Spinal cord (tissue), 10 donors: ENCODE data around the gene GOLGA7B. TPM values are rescaled to one million over a fixed set of nuclear protein-coding genes. Genes with fewer than 3 reads are reported as not detected.

Experiments used
- DNase-seq, 6 donors: peaks; one replicate each; pipeline versions ENCODE4 v3.0.0 to v3.0.0-alpha.2; 2013 to 2015; ENCODE audit warnings: low spot score in 6 of 6, low read depth in 4 of 6
- H3K27ac ChIP-seq: one replicate; pipeline ENCODE4 v1.5.1; 2013; ENCODE audit warnings: low read depth, low read length, control low read depth
- H3K27me3 ChIP-seq: one replicate; pipeline ENCODE4 v1.6.1; 2013; ENCODE audit warnings: low read length; ENCODE audit not compliant: control insufficient read depth, insufficient read depth
- H3K36me3 ChIP-seq: one replicate; pipeline ENCODE4 v1.6.1; 2013; ENCODE audit warnings: low read length; ENCODE audit not compliant: control insufficient read depth, insufficient read depth
- H3K4me1 ChIP-seq: one replicate; pipeline ENCODE4 v1.6.1; 2013; ENCODE audit warnings: low read length; ENCODE audit not compliant: control insufficient read depth, insufficient read depth
- H3K4me3 ChIP-seq: one replicate; pipeline ENCODE4 v1.5.1; 2013; ENCODE audit warnings: low read depth, low read length, control low read depth
- H3K9me3 ChIP-seq: one replicate; pipeline ENCODE4 v1.6.1; 2013; ENCODE audit warnings: low read length; ENCODE audit not compliant: control insufficient read depth, insufficient read depth
- whole genome bisulfite sequencing: methylation state at CpG from one replicate; pipeline ENCODE4 v1.1.5; 2013; ENCODE audit warnings: missing lambda C conversion rate; ENCODE audit not compliant: insufficient coverage; 5-methylcytosine and 5-hydroxymethylcytosine counted together
- polyA plus RNA-seq, 2 donors: library from polyadenylated mRNA; unstranded; fragments of 120-200 nt; gene quantifications; one replicate each; pipeline ENCODE4 v1.2.1, GENCODE V29; 2013; ENCODE audit not compliant: insufficient read length in 2 of 2
- total RNA-seq, 2 donors: library from RNA; depleted of rRNA in 1 of 2; stranded (reverse); fragments of 120-200 nt in 1 of 2; fragments of >200 nt in 1 of 2; gene quantifications; one replicate each; pipeline versions ENCODE4 v1.2.3 to v1.2.4, GENCODE V29; 2013 to 2014
- donor health status: healthy.

Gene GOLGA7B
- total and polyA plus RNA-seq, 4 donors = 5.8 to 42.7 (median 25.4) TPM

GRCh38 chr10:97814996-97815395 lies 34.6 kb upstream of the GOLGA7B start:
- WGBS = 90% methylated on average over 4 of the region's 5 CpGs
- no peaks in the 10 kb centered on the region for H3K9me3 ChIP-seq
- no peaks in the 10 kb centered on the region for H3K4me1 ChIP-seq
- DNase-seq = no peak
- H3K27ac ChIP-seq = no peak overlapping the region
- no peaks in the 10 kb centered on the region for H3K36me3 ChIP-seq
- H3K4me3 ChIP-seq = no peak overlapping the region
- H3K27me3 ChIP-seq = no peaks in the 10 kb centered on the region

DNA sequence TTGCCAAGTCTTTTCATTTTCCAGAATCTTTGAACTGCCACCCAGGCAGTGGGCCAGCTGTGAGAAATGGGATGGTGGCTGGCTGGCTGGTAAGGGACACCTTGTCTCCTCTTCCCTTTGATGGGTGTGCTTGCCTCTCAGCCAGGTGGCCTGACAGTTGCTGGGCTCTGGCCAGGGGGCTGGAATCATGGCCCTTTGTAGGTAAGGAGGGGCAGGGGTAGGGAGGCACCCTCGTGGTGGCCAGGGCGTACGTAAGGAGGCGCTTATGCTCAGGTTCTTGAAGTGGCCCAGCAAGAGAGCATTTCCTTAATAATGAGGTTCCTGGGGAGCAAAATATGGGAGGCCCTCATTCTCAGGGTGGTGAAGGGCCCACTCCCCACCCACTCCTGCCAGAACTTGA lies 33.0 kb upstream of the GOLGA7B start:
- Histone ChIP-seq H3K4me1 (peaks cover 4% of the 10 kb centered on the region), H3K27ac (no peak overlapping the region), H3K4me3 (no peak overlapping the region), H3K9me3 (no peaks in the 10 kb centered on the region), H3K27me3 (no peaks in the 10 kb centered on the region), H3K36me3 (no peaks in the 10 kb centered on the region)
- DNase-seq = no peak
- WGBS = 72% methylated on average over 4 of the region's 4 CpGs

GRCh38 chr10:97818572-97818971 lies 31.1 kb upstream of the GOLGA7B start:
- Histone ChIP-seq H3K27me3 (no peaks in the 10 kb centered on the region), H3K4me1 (peaks cover 13% of the 10 kb centered on the region), H3K36me3 (no peaks in the 10 kb centered on the region), H3K27ac (no peak overlapping the region), H3K9me3 (no peaks in the 10 kb centered on the region), H3K4me3 (no peak overlapping the region)
- no peak for DNase-seq

GRCh38 chr10:97820096-97820704 lies 29.4 kb upstream of the GOLGA7B start:
- Histone ChIP-seq H3K4me3 (no peak overlapping the region), H3K27ac (no peak overlapping the region), H3K4me1 (peaks cover 17% of the 10 kb centered on the region), H3K36me3 (no peaks in the 10 kb centered on the region), H3K9me3 (no peaks in the 10 kb centered on the region), H3K27me3 (no peaks in the 10 kb centered on the region)
- DNase-seq = no peak
- 88% methylated on average over 5 of the region's 8 CpGs for WGBS

DNA sequence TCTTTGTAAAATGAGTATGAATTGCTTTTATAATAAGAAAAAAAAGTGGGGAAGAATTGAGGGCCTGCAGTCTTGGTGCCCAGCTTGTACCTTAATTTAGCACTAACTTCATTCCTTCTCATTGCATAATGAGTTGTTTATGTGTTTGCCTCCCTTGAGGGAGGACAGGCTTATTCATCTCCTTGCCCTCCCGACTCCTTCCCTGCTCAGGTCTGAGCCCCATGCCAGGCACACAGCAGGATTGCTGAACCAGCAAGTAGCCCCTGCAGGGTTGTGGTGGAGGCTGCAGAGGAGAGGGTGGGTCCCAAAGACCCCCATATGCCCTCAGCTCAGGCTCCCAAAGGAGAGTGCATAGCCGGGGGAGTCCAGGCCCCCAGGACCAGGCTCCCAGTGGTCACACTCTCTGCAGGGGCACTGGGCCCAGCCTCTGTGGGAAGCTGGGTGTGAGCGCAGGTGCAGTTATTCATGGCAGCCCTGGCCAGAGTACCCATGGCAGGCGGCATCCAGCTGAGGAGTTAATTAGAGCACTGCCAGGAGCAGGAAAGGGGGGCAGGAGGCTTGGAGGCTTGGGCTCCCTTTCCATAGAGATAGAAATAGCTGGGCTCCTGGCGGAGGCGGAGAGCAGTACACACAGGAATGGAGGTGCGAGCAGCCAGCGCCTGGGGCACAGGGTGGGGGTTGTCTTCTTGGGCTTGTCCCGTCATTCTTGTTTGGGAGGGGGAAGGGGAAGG lies 28.2 kb upstream of the GOLGA7B start:
- peak in 2 of 6 donors; percentile 27 to 39 for DNase-seq
- no peak overlapping the region for H3K4me3 ChIP-seq
- H3K27me3 ChIP-seq = no peaks in the 10 kb centered on the region
- 49% methylated on average over 6 of the region's 9 CpGs for WGBS
- peaks cover 20% of the 10 kb centered on the region for H3K4me1 ChIP-seq
- H3K27ac ChIP-seq = no peak overlapping the region
- no peaks in the 10 kb centered on the region for H3K36me3 ChIP-seq
- no peaks in the 10 kb centered on the region for H3K9me3 ChIP-seq

- H3K27me3 ChIP-seq = no peaks in the 10 kb centered on the region
- no peaks in the 10 kb centered on the region for H3K9me3 ChIP-seq
- peaks cover 20% of the 10 kb centered on the region for H3K4me1 ChIP-seq
- 64% methylated on average over 9 of the region's 10 CpGs for WGBS
- H3K27ac ChIP-seq = no peak overlapping the region
- H3K36me3 ChIP-seq = no peaks in the 10 kb centered on the region
- DNase-seq = no peak
- no peak overlapping the region for H3K4me3 ChIP-seq
Observed at GRCh38 chr10:97822261-97822687, 27.4 kb upstream of the GOLGA7B start.

DNA sequence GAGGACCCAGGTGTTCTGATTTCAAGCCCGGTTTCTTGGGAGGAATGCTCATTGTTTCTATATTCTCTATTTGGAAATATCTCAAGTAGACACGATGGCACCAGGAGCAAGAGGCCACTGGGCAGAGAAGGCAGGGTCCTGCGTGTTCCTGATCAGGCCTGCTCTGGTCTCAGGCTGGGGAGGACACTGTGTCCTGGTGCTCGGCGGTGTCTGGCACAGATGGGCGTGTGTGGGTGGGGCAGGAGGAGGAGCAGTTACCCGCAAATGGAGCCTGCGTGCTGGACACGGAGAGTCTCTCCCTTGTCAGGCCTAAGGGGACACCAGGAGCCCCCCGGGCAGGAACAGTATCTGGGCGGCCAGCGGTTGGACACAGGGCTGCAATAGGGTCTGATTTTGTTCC lies 25.9 kb upstream of the GOLGA7B start:
- WGBS = 73% methylated on average over 12 of the region's 12 CpGs
- Histone ChIP-seq H3K27me3 (no peaks in the 10 kb centered on the region), H3K27ac (no peak overlapping the region), H3K4me3 (no peak overlapping the region), H3K36me3 (no peaks in the 10 kb centered on the region), H3K9me3 (no peaks in the 10 kb centered on the region), H3K4me1 (peaks cover 32% of the 10 kb centered on the region)
- no peak for DNase-seq

DNA sequence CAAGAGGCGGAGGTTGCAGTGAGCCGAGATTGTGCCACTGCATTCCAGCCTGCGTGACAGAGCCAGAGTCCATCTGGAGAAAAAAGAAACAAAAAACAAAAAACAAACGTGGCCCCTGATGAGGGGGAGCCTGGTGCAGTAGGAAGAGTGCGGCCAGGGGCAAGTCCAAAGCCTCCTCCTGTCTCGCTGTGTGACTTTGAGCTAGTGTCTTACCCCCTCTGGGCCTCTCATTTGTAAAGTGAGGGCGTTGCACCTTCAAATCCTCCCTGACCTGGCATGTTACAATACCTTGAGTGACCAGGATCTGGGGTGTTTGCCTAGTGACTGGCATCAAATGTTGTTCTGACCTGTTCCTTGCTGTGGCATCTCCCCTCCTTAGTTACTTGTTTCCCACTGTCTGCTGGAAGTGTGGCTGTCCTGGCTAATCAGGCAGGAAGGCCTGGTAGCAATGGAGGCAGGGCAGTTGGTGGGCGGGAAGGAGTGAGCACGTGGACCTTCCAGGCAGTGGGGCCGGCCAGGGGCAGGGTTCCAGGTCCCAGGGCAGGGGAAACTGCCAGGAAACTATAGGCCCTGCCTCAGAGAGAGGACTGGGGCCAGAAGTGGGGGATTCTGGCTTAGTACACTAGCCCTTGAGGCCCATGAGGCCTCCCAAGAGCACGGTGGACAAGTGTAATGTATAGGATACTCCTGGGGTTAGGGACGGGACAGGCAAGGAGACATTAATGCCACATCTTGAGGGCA lies 24.5 kb upstream of the GOLGA7B start:
- H3K9me3 ChIP-seq = no peaks in the 10 kb centered on the region
- no peaks in the 10 kb centered on the region for H3K27me3 ChIP-seq
- 80% methylated on average over 12 of the region's 12 CpGs for WGBS
- DNase-seq = peak in 1 of 6 donors; percentile 32
- peaks cover 37% of the 10 kb centered on the region for H3K4me1 ChIP-seq
- no peak overlapping the region for H3K4me3 ChIP-seq
- H3K36me3 ChIP-seq = no peaks in the 10 kb centered on the region
- no peak overlapping the region for H3K27ac ChIP-seq

- Histone ChIP-seq H3K4me3 (no peak overlapping the region), H3K36me3 (no peaks in the 10 kb centered on the region), H3K9me3 (no peaks in the 10 kb centered on the region), H3K27ac (no peak overlapping the region), H3K27me3 (no peaks in the 10 kb centered on the region), H3K4me1 (peaks cover 33% of the 10 kb centered on the region)
- WGBS = 89% methylated on average over 1 of the region's 1 CpG
- no peak for DNase-seq
Observed at GRCh38 chr10:97826892-97827291, 22.8 kb upstream of the GOLGA7B start.
